SK-N-MC (cell line): Measurements from ENCODE around the gene ZCCHC17.

ENCODE experiments used
- EZH2 ChIP-seq: fragments of 200-600 bp; sonication (generic); IDR thresholded peaks from one replicate; pipeline ENCODE4 v1.6.1; 2017; ENCODE audit warnings: antibody characterized with exemption
- FOXP2 ChIP-seq: optimal IDR thresholded peaks from 2 replicates; pipeline ENCODE3; 2011; ENCODE audit warnings: mild to moderate bottlenecking, moderate library complexity; ENCODE audit not compliant: insufficient read depth; ENCODE audit errors: extremely low read length, control extremely low read depth
- POLR2AphosphoS5 ChIP-seq: IDR thresholded peaks from 2 replicates; pipeline ENCODE4 v1.6.1; 2012; ENCODE audit warnings: mild to moderate bottlenecking, low read depth, low read length, borderline replicate concordance

DNA sequence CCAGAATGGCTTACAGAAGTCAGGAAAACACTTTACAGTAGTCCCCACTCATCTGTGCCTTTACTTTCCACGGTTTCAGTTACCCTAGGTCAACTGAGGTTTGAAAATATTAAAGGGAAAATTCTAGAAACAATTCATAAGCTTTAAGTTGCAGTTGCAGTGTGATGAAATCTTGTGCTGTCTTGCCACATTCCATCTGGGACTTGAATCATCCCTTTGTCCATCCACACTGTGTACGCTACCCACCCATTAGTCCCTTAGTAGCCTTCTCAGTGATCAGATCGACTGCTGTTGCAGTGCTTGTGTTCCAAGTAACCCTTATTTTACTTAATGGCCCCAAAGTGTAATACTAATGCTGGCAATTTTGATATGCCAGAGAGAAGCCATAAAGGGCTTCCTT lies 30.5 kb downstream of the ZCCHC17 start:
- TF ChIP-seq POLR2AphosphoS5 (no peak), EZH2 (no peak), FOXP2 (no peak)
